Heart left ventricle (tissue), 16 donors: ENCODE measurements around the gene MRPL32. TPM values are rescaled to one million over a fixed set of nuclear protein-coding genes. Genes with fewer than 3 reads are reported as not detected.

Experiments
- ATAC-seq, 4 donors: fragments of 200-7000 bp; cut with Tn5 transposase; one replicate each; pipeline ENCODE4 v1.9.1; 2020 to 2022; ENCODE audit warnings: moderate library complexity in 4 of 4, mild to moderate bottlenecking in 3 of 4, moderate number of reproducible peaks in 1 of 4
- DNase-seq, 5 donors: peaks; one replicate each; pipeline ENCODE4 v3.0.0-alpha.2; 2020
- H3K27ac ChIP-seq, 12 donors: fragments of 200-600 bp; sonication (generic) in 4 of 12; one replicate each; pipeline versions ENCODE4 v1.5.0 to v1.8.0; 2016 to 2022; ENCODE audit warnings: mild to moderate bottlenecking in 2 of 12
- H3K27me3 ChIP-seq, 9 donors: fragments of 200-600 bp; sonication (generic) in 2 of 9; one replicate each; pipeline versions ENCODE4 v1.5.1 to v1.8.0; 2016 to 2022; ENCODE audit warnings: mild to moderate bottlenecking in 3 of 9
- H3K36me3 ChIP-seq, 9 donors: fragments of 200-600 bp; sonication (generic) in 2 of 9; one replicate each; pipeline versions ENCODE4 v1.5.0 to v1.8.0; 2018 to 2022; ENCODE audit warnings: mild to moderate bottlenecking in 2 of 9
- H3K4me1 ChIP-seq, 12 donors: fragments of 200-600 bp; sonication (generic) in 4 of 12; one replicate each; pipeline versions ENCODE4 v1.5.0 to v1.8.0; 2016 to 2022; ENCODE audit warnings: mild to moderate bottlenecking in 3 of 12
- H3K4me3 ChIP-seq, 12 donors: fragments of 200-600 bp; sonication (generic) in 4 of 12; one replicate each; pipeline versions ENCODE4 v1.5.0 to v1.8.0; 2017 to 2022; ENCODE audit warnings: mild to moderate bottlenecking in 9 of 12, moderate library complexity in 4 of 12
- H3K9me3 ChIP-seq, 12 donors: fragments of 200-600 bp; sonication (generic) in 4 of 12; one replicate each; pipeline versions ENCODE4 v1.5.0 to v1.8.0; 2016 to 2022; ENCODE audit warnings: mild to moderate bottlenecking in 1 of 12
- POLR2A ChIP-seq, 2 donors: fragments of 450-650 bp; IDR thresholded peaks; one replicate each; pipeline ENCODE4 v1.6.1; 2017; ENCODE audit warnings: antibody characterized with exemption in 2 of 2, mild to moderate bottlenecking in 2 of 2, moderate library complexity in 2 of 2
- WGBS, 4 donors: extraction: QIAGEN DNeasy Blood & Tissue Kit in 2 of 4; methylation state at CpG; one replicate each; pipeline versions ENCODE4 v1.1.5 to v1.1.7; 2013 to 2018; 5-methylcytosine and 5-hydroxymethylcytosine counted together
- intact Hi-C, 10 donors: fragments of 100-400 bp; cut with DNase I; formaldehyde crosslinking; loops; one replicate each; pipeline versions ENCODE4 v1.11.1 to v1.14.2; 2022
- polyA plus RNA-seq, 2 donors: library from polyadenylated mRNA; stranded (reverse); fragments of 200-250 nt; gene quantifications; one replicate each; pipeline ENCODE4 v1.2.3, GENCODE V29; 2013
- total RNA-seq, 9 donors: library from RNA; depleted of rRNA in 2 of 9; stranded (reverse); fragments of >200 nt in 2 of 9; fragmentation: NEBNext Ultra II Directional in 3 of 9; extraction: Animal tissue kit (Norgen Biotek cat#: 25700) in 3 of 9; gene quantifications; one replicate each; pipeline versions ENCODE4 v1.1.0 to v1.2.4, GENCODE V29; 2016 to 2023
- TF ChIP-seq, protein P1 (sequence below), 12 donors: fragments of 200-600 bp; sonication (generic) in 4 of 12; IDR thresholded peaks; one replicate each; pipeline versions ENCODE4 v1.5.0 to v1.8.0; 2018 to 2022; ENCODE audit warnings: antibody characterized with exemption in 12 of 12, mild to moderate bottlenecking in 5 of 12
- donor health status: ischemic (EF 13 %, LVEDD 7.1; RV severe dilation, severe dysfunction).
- donor health status: healthy with polysubstance abuse.
- donor health status: DM: no; HTN: yes; CAD: no.
- donor health status: DM: no; HTN: no; CAD: no.
- donor health status: ischemic (EF 25% LVEDD 6.9; RV normal size, moderate dysfunction).
- donor health status: ischemic (EF 25% LVEDD 5.7; RV mildly dilated, moderate dysfunction).
- donor health status: healthy.
- donor health status: DM: yes; HTN: yes; CAD: no.
- donor health status: ischemic (EF 35%, LVEDD 5.7; RV mildly dilated, moderate dysfunction).
- donor health status: nonischemic (EF 11% LVEDD 7.7; RV severe dilation, severe dysfunction).
- donor health status: DM: yes; HTN: yes; CAD: no.
- donor health status: PGD.
- donor health status: ischemic (EF 29% LVEDD 5.4; RV normal size, mild dysfunction).
- donor health status: nonischemic (EF 23%, LVEDD 6.1; RV moderate dilation, normal function).

MRPL32 gene
- total and polyA plus RNA-seq, 11 donors, result 49.0 to 98.4 (median 63.4) TPM

GRCh38 chr7:42922017-42922753, 10.0 kb upstream of the MRPL32 start:
- Histone ChIP-seq H3K4me1 (peaks cover 0 to 10% (median 0%) of the 10 kb centered on the region in 12 donors), H3K27me3 (no peaks in the 10 kb centered on the region), H3K27ac (no peak overlapping the region), H3K4me3 (no peak overlapping the region), H3K9me3 (no peaks in the 10 kb centered on the region), H3K36me3 (peaks cover 0 to 100% (median 99%) of the 10 kb centered on the region in 9 donors)
- ATAC-seq, result no peak
- DNase-seq, result no peak
- WGBS, 4 donors, result 92 to 96% (median 93%) methylated on average over 3 of the region's 3 CpGs
- intact Hi-C loops, result no loop called here
- TF ChIP-seq, protein P1, sequence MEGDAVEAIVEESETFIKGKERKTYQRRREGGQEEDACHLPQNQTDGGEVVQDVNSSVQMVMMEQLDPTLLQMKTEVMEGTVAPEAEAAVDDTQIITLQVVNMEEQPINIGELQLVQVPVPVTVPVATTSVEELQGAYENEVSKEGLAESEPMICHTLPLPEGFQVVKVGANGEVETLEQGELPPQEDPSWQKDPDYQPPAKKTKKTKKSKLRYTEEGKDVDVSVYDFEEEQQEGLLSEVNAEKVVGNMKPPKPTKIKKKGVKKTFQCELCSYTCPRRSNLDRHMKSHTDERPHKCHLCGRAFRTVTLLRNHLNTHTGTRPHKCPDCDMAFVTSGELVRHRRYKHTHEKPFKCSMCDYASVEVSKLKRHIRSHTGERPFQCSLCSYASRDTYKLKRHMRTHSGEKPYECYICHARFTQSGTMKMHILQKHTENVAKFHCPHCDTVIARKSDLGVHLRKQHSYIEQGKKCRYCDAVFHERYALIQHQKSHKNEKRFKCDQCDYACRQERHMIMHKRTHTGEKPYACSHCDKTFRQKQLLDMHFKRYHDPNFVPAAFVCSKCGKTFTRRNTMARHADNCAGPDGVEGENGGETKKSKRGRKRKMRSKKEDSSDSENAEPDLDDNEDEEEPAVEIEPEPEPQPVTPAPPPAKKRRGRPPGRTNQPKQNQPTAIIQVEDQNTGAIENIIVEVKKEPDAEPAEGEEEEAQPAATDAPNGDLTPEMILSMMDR (IDR thresholded peaks at IDR 0.05), result no peak
- no peak for TF ChIP-seq POLR2A (IDR thresholded peaks at IDR 0.05)

DNA sequence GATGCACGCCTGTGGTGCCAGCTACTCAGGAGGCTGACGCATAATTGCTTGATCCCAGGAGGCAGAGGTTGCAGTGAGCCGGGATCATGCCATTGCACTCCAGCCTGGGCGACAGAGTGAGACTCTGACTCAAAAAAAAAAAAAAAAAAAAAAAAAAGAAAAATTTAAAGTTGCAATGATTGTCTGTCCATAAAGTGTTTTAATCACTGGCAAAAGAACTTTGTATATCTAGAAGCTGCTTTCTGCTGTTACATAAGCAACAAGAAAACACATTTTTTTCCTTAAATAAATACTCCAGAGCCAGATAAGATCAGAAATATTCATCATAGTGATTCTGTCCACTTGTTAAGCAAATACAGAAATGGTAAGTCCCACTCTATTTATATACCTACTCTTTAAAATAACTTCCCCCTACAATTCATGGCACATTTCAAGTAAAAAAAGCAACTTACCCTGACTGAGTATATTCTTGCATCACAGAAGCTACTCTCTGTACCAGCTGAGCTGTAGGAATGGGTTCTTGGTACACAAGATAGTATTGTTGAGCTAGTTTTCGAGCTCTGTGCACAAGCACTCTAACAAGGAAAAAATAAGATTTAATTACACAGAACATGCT, 7.8 kb upstream of the MRPL32 start:
- TF ChIP-seq POLR2A (IDR thresholded peaks at IDR 0.05), result no peak
- TF ChIP-seq, protein P1 (IDR thresholded peaks at IDR 0.05), result no peak
- no peak for ATAC-seq
- WGBS, 4 donors, result 80 to 92% (median 92%) methylated on average over 5 of the region's 5 CpGs
- no peak overlapping the region for H3K27ac ChIP-seq
- H3K4me3 ChIP-seq, result no peak overlapping the region
- intact Hi-C loops, result no loop called here
- peaks cover 0 to 21% (median 4%) of the 10 kb centered on the region in 12 donors for H3K4me1 ChIP-seq
- no peaks in the 10 kb centered on the region for H3K9me3 ChIP-seq
- peaks cover 0 to 85% (median 80%) of the 10 kb centered on the region in 9 donors for H3K36me3 ChIP-seq
- DNase-seq, result no peak
- H3K27me3 ChIP-seq, result no peaks in the 10 kb centered on the region

DNA sequence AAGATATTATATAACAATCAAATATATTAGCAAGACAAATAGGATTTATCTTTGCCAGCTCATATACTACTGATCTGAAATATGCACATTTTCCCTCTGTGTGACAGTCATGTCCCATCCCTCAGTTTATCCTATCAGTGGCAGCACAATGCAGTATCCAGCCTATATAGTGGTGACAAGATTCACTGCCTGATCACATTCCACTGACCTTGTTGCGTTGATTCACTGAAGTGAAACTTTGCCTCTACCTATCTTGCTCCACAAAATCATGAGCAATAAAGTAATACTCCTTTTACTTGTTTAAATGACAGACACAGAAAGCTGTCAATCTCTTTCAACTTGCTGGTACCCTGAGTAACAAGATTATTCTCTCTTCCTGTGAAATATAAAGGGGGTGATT, 6.5 kb upstream of the MRPL32 start:
- Histone ChIP-seq H3K4me1 (peaks cover 1 to 33% (median 16%) of the 10 kb centered on the region in 12 donors), H3K4me3 (no peak overlapping the region), H3K36me3 (peaks cover 0 to 72% (median 67%) of the 10 kb centered on the region in 9 donors), H3K27ac (no peak overlapping the region), H3K27me3 (no peaks in the 10 kb centered on the region), H3K9me3 (no peaks in the 10 kb centered on the region)
- DNase-seq (no peak), ATAC-seq (no peak)
- 90 to 100% (median 93%) methylated on average over 1 of the region's 1 CpG for WGBS, 4 donors
- intact Hi-C loops, result no loop called here
- no peak for TF ChIP-seq POLR2A (IDR thresholded peaks at IDR 0.05)
- TF ChIP-seq, protein P1 (IDR thresholded peaks at IDR 0.05), result no peak

- DNase-seq (no peak), ATAC-seq (no peak)
- H3K9me3 ChIP-seq, result no peaks in the 10 kb centered on the region
- WGBS, 4 donors, result 84 to 90% (median 86%) methylated on average over 5 of the region's 5 CpGs
- H3K27me3 ChIP-seq, result no peaks in the 10 kb centered on the region
- TF ChIP-seq, protein P1 (IDR thresholded peaks at IDR 0.05), result no peak
- no peak for TF ChIP-seq POLR2A (IDR thresholded peaks at IDR 0.05)
- H3K36me3 ChIP-seq, result peaks cover 0 to 66% (median 61%) of the 10 kb centered on the region in 9 donors
- intact Hi-C loops, result no loop called here
- H3K4me1 ChIP-seq, result peaks cover 4 to 39% (median 22%) of the 10 kb centered on the region in 12 donors
- no peak overlapping the region for H3K27ac ChIP-seq
- H3K4me3 ChIP-seq, result no peak overlapping the region
These were observed 6.0 kb upstream of the MRPL32 start for GRCh38 chr7:42926204-42926603.
